Parathyroid adenoma (tissue), 2 donors: Measurements from ENCODE around the gene FAM117B.

ENCODE experiments used
- H2AFZ ChIP-seq: fragments of 300-600 bp; sonication (generic); one replicate; pipeline ENCODE4 v1.7.0; 2017; ENCODE audit warnings: antibody characterized with exemption, mild to moderate bottlenecking
- H3K27ac ChIP-seq: fragments of 300-600 bp; sonication (generic); one replicate; pipeline ENCODE4 v1.7.0; 2017
- H3K27me3 ChIP-seq: fragments of 300-600 bp; sonication (generic); one replicate; pipeline ENCODE4 v1.7.0; 2017; ENCODE audit warnings: low read length; ENCODE audit not compliant: control insufficient read depth, insufficient read depth
- H3K36me3 ChIP-seq: fragments of 300-600 bp; sonication (generic); one replicate; pipeline ENCODE4 v1.7.0; 2017; ENCODE audit warnings: low read length; ENCODE audit not compliant: control insufficient read depth, insufficient read depth
- H3K4me1 ChIP-seq: fragments of 300-600 bp; sonication (generic); one replicate; pipeline ENCODE4 v1.7.0; 2017; ENCODE audit warnings: control low read depth
- H3K4me2 ChIP-seq: fragments of 300-600 bp; sonication (generic); one replicate; pipeline ENCODE4 v1.7.0; 2017; ENCODE audit warnings: low read length
- H3K4me3 ChIP-seq: fragments of 300-600 bp; sonication (generic); one replicate; pipeline ENCODE4 v1.7.0; 2017; ENCODE audit warnings: low read depth, low read length
- H3K79me2 ChIP-seq: fragments of 300-600 bp; sonication (generic); one replicate; pipeline ENCODE4 v1.7.0; 2017; ENCODE audit warnings: control low read depth
- H3K9ac ChIP-seq: fragments of 300-600 bp; sonication (generic); one replicate; pipeline ENCODE4 v1.7.0; 2017; ENCODE audit warnings: mild to moderate bottlenecking
- H3K9me3 ChIP-seq: fragments of 300-600 bp; sonication (generic); one replicate; pipeline ENCODE4 v1.7.0; 2017; ENCODE audit warnings: low read length; ENCODE audit not compliant: control insufficient read depth
- CTCF ChIP-seq: fragments of 300-600 bp; sonication (generic); IDR thresholded peaks from one replicate; pipeline ENCODE4 v1.7.0; 2017; ENCODE audit warnings: antibody characterized with exemption, mild to moderate bottlenecking
- donor health status: primary hyperparathyroidism.

FAM117B gene

DNA sequence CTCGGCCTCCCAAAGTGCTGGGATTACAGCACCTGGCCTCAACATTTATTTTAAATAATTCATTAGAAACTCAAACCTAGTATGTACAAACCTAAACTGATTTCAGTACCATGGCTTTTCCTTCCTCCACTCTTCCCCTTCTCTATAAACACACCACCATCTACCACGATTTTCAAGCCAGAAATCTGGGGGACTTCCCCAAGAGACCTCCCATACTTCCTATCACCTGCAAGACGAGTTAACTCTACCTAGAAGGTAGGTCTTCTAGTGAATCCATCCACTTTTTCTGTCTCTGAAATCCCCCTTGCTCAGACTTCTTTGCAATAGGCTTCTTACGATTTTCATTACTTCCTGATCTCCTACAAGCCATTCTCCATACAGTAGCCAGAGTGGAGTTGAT is 7.7 kb upstream of the FAM117B start:
- Histone ChIP-seq H3K4me1 (no peaks in the 10 kb centered on the region), H3K9ac (no peak overlapping the region), H2AFZ (no peak overlapping the region), H3K27me3 (no peaks in the 10 kb centered on the region), H3K27ac (no peak overlapping the region), H3K4me3 (no peak overlapping the region), H3K79me2 (no peaks in the 10 kb centered on the region), H3K9me3 (no peaks in the 10 kb centered on the region), H3K4me2 (no peak overlapping the region), H3K36me3 (no peaks in the 10 kb centered on the region)
- TF ChIP-seq CTCF = no peak

DNA sequence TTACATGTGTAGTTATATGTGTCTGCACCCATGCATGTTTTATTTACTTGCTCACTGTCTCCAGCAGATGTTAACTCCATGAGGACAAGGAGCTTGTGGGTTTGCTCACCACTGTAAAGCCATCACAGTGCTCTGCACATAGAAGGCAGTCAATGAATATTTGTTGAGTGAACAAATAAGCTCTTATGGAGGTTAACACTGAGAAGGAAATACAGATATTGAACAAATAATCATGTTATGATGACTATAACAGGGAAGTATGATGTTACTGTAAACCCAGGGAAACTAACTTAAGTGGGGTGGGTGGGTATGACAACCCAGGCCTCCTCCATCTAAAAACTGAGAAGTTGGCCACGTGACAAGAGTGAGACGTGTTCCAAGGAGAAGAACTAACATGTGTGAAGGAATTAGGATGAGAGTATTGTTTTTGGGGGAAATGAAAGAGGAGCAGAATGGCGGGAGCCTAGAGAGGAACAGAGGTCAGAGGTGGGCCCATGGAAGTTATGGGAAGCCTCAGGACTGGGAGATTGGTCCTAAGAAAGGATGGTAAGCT is 6.0 kb upstream of the FAM117B start:
- Histone ChIP-seq H3K9ac (no peak overlapping the region), H2AFZ (no peak overlapping the region), H3K4me2 (no peak overlapping the region), H3K27ac (no peak overlapping the region), H3K36me3 (no peaks in the 10 kb centered on the region), H3K4me1 (no peaks in the 10 kb centered on the region), H3K27me3 (no peaks in the 10 kb centered on the region), H3K79me2 (no peaks in the 10 kb centered on the region), H3K9me3 (no peaks in the 10 kb centered on the region), H3K4me3 (no peak overlapping the region)
- no peak for TF ChIP-seq CTCF

DNA sequence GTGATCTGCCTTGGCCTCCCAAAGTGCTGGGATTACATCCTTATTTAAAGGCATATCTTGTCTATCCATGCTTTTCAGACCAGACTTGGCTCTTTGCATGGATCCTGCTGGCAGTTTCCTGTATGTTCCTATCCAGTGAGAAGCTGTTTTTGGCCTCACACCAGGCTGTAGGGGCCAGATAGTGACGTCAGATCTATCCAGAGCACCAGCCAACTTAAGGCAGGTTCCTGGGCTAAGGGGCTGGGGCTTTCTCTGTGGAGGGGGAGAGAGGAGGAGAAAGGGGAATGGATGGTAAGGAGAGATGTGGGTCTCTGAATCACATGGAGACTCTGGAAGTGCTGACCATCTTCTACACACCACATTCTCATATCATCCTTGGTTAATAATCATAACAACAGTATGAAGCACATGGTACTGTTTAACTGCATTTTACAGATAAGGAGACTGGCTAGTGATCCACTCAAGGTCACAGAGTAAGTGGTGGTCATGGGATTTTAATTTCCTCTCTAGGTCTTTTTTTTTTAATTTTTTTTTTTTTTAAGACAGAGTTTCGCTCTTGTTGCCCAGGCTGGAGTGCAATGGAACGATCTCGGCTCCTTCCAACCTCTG is 2.0 kb upstream of the FAM117B start:
- H3K36me3 ChIP-seq = no peaks in the 10 kb centered on the region
- no peaks in the 10 kb centered on the region for H3K79me2 ChIP-seq
- no peaks in the 10 kb centered on the region for H3K4me1 ChIP-seq
- H3K4me3 ChIP-seq = no peak overlapping the region
- no peak for TF ChIP-seq CTCF
- H3K4me2 ChIP-seq = no peak overlapping the region
- H3K27ac ChIP-seq = no peak overlapping the region
- no peak overlapping the region for H3K9ac ChIP-seq
- H3K27me3 ChIP-seq = no peaks in the 10 kb centered on the region
- H3K9me3 ChIP-seq = no peaks in the 10 kb centered on the region
- no peak overlapping the region for H2AFZ ChIP-seq

DNA sequence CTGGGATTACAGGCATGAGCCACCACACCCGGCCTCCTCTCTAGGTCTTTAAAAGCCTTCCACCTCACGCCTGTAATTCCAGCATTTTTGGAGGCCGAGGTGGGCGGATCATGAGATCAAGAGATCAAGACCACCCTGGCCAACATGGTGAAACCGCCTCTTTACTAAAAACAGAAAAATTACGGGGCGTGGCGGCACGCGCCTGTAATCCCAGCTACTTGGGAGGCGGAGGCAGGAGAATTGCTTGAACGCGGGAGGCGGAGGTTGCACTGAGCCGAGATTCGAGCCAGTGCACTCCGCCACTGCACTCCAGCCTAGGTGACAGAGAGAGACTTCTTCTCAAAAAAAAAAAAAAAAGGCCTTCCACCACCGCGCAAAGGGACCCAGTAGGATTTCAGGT is 1.3 kb upstream of the FAM117B start:
- no peak for TF ChIP-seq CTCF
- Histone ChIP-seq H3K9me3 (no peaks in the 10 kb centered on the region), H3K27ac (no peak overlapping the region), H3K36me3 (no peaks in the 10 kb centered on the region), H3K4me3 (no peak overlapping the region), H2AFZ (no peak overlapping the region), H3K79me2 (no peaks in the 10 kb centered on the region), H3K9ac (no peak overlapping the region), H3K27me3 (no peaks in the 10 kb centered on the region), H3K4me1 (no peaks in the 10 kb centered on the region), H3K4me2 (no peak overlapping the region)
